Sigmoid colon (tissue), 3 donors: Measurements from ENCODE around the gene MRPL28.

Experiments used
- CTCF ChIP-seq, 4 experiments: fragments of 450-650 bp in 3 of 4; fragments of 200-600 bp in 1 of 4; IDR thresholded peaks; one replicate each; pipeline ENCODE4 v1.5.1; 2016 to 2019; ENCODE audit warnings: antibody characterized with exemption in 4 of 4, mild to moderate bottlenecking in 3 of 4, moderate library complexity in 2 of 4
- POLR2A ChIP-seq, 2 donors: fragments of 450-650 bp; IDR thresholded peaks; one replicate each; pipeline ENCODE4 v1.6.1; 2016; ENCODE audit warnings: antibody characterized with exemption in 2 of 2, mild to moderate bottlenecking in 2 of 2, moderate library complexity in 2 of 2

GRCh38 chr16:398561-399339 is 28.4 kb upstream of the MRPL28 start:
- TF ChIP-seq CTCF (IDR thresholded peaks at IDR 0.05) = no peak
- TF ChIP-seq POLR2A (IDR thresholded peaks at IDR 0.05) = no peak
